ENCODE results near the gene NOC4L.

DNA sequence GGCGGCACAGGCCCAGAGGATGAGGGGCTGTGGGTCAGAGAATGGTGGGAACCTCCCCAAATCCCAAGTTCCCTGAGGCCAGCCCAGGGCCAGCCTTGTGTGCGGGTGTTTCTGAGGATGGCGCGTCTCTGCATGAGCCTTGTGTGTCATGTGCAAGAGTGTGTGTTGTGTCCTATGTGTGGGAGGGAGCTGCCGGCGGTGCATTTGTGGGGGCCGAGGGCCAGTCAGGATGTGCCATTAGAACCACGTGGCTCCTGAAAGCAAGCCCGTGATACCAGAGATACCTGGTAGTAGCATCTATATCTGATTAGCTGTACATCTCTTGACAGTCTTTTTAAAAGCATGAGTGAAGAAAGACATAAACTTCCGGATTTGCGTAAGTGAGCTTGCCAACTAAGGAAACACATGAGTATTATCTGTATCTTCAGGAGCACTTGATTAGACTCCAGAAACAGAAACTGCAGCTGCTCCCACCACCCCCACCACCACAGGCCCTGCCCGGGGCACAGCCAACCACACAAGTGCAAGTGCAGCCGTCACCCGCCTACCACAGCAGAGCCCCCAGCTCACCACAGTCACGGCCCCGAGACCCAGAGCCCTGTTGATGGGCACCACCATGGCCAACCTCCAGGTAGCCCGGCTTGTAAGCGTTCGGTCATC, 19.4 kb upstream of the NOC4L start:
- TF ChIP-seq, protein P1, sequence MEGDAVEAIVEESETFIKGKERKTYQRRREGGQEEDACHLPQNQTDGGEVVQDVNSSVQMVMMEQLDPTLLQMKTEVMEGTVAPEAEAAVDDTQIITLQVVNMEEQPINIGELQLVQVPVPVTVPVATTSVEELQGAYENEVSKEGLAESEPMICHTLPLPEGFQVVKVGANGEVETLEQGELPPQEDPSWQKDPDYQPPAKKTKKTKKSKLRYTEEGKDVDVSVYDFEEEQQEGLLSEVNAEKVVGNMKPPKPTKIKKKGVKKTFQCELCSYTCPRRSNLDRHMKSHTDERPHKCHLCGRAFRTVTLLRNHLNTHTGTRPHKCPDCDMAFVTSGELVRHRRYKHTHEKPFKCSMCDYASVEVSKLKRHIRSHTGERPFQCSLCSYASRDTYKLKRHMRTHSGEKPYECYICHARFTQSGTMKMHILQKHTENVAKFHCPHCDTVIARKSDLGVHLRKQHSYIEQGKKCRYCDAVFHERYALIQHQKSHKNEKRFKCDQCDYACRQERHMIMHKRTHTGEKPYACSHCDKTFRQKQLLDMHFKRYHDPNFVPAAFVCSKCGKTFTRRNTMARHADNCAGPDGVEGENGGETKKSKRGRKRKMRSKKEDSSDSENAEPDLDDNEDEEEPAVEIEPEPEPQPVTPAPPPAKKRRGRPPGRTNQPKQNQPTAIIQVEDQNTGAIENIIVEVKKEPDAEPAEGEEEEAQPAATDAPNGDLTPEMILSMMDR (conservative IDR thresholded peaks at IDR 0.05; ENCODE audit: low read length) = no peak
- TF ChIP-seq EZH2phosphoT487 (IDR thresholded peaks at IDR 0.05; ENCODE audit: borderline replicate concordance, low read depth, low read length) = no peak
